Limb (tissue), 2 donors: ENCODE data around the gene DACH1.

Source experiments
- DNase-seq, 2 donors: peaks; one replicate each; pipeline ENCODE4 v3.0.0-alpha.2; 2016; ENCODE audit errors: extremely low spot score in 2 of 2

The DACH1 gene

GRCh38 chr13:71712988-71713653 is 153.9 kb downstream of the DACH1 start:
- peak in 1 of 2 donors; percentile 36 for DNase-seq

DNA sequence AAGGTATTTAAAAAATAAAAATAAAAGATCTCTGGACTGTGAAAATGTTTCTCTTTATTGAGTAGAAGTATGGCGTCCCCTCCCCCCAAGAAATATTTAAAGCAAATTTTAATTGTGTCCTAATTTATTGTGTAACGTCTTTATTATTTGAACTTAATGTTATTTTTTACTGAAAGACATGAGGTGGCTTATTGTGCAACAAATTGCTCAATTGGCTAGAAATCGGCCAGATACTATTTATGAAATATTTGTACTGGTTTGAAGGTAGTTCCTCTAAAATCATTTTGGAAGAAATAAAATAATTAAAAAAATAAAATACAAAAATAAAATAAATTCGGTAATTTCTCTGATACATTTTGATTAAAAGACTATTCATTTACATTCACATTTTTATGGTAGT is 162.3 kb downstream of the DACH1 start:
- DNase-seq = no peak

GRCh38 chr13:71703138-71703537 is 163.9 kb downstream of the DACH1 start:
- DNase-seq = no peak

DNA sequence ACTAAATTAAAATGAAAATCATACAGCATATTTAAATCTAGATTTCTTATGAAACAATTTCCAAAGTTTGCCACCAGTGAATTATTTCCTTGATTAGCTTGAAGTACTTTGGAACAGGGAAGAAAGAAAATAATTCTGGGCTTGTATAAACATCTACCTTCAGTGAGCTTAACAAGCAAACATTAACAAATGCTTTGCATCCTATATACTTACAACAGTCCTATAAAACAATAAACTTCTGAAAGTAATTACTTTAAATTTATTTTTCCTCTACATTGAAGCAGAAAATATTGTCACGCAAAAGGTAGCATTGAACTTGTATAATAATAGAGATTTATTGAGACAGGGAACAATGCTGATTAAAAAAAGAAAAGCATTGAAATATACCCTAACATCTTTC is 164.8 kb downstream of the DACH1 start:
- no peak for DNase-seq

DNA sequence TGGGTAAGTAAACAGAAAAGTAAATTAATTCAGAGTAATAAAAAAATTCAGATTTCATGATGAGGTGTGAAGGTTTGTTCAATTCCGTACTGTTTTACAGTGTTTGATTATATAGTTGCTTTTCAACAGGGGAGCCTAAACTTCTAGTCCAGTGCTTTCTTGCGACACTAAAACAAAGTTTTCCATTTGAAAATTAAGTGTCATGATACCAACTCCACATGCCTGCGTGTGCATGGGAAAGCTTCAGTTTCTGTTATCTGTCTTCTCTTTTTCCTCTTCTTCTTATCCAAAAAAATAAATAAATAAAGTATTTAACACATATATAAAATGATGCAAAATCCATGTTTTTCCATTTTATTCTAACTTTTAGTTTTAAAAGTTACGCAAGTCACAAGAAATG is 165.3 kb downstream of the DACH1 start:
- no peak for DNase-seq

GRCh38 chr13:71699342-71699741 is 167.7 kb downstream of the DACH1 start:
- DNase-seq = no peak

- no peak for DNase-seq
These were observed 171.3 kb downstream of the DACH1 start for GRCh38 chr13:71695662-71696061.

GRCh38 chr13:71685072-71685471 is 181.9 kb downstream of the DACH1 start:
- DNase-seq = no peak

DNA sequence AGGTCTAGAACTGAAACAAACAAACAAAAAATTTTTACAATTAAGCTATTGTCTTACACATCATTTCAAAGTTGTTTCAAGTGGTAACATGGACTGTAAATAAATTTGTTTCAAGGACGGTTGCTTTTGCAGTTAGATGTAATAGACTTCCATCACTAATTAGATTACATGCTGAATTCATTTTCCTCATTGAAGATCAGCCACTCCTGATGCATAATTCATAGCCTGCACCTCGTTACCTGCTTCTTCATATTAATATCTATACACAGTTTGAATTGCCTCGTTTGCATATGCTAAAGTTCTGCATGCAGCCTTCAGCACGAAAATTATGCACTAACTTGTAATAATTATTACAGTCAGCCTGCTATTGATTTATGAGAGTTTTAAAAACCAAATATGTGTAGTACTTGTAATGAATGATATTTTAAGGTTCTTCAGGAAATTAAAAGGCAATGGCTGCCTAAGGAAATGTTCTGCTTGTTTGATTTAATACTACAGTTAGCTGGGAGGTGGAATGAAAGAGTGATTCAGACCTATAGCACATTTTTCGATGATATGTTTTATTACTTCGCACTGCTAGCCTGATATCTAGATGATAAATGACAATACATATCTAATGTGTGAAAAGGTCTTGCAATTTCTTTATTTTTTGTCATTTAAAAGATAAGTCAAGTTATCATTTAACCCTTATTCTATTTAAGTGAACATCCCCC is 184.9 kb downstream of the DACH1 start:
- no peak for DNase-seq

DNA sequence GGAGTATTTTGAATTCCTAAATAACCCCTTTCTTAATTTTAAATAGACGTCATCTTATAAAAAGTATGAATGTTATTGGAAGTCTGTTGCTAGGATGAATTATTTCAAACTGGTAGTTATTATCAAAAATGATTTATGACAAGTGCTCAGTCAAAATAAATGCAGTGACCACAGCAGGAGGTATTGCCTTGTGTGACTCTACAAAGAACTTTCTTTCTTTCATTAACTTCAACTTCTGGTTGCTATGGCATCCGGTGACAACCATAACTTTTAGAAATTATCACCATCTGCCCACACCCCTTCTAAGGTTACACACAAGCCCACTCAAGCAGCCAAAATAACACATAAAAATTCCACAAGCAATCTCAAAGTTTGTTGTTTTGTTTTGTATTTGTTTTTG is 189.9 kb downstream of the DACH1 start:
- DNase-seq = peak in 1 of 2 donors; percentile 20

DNA sequence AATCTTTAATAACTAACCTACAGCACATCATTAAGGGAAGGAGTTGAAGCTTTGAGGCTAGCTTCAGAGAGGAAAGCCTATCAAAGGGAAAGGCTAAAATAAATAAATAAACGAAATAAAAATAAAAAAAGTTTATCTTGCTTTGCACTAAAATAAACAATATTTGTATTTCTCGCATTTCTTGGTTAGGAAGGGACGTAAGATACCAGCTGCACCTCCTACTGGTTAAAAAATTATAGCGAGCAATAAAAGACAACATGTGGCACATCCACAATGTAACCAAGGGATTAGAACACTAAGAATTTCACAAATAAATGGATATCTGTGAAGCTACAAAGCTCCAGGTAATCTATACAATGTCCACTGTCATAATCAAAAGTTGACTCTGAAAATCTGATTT is 194.5 kb downstream of the DACH1 start:
- no peak for DNase-seq

- no peak for DNase-seq
These were observed 203.6 kb downstream of the DACH1 start for GRCh38 chr13:71663431-71663830.

- no peak for DNase-seq
These were observed 205.1 kb downstream of the DACH1 start for GRCh38 chr13:71661921-71662320.

GRCh38 chr13:71659404-71659803 is 207.6 kb downstream of the DACH1 start:
- DNase-seq = no peak

DNA sequence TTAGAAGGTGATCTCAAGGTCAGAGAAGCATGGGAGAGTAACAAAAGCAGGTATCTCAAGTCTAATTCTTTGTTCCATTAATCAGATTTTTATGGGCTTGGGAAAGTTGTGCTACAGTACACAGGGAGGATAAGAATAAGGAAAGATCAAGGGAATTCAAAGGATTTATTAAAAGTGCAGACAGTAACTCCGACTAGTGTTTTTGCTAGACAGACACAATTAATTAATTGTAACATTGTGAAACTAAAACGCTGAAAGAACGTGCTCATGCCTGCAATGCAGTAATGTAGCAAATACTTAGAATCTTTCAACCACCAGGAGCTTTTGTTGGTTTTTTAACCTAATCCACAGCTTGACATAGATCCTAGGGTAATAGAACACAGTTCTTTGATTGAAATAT is 221.5 kb downstream of the DACH1 start:
- no peak for DNase-seq

DNA sequence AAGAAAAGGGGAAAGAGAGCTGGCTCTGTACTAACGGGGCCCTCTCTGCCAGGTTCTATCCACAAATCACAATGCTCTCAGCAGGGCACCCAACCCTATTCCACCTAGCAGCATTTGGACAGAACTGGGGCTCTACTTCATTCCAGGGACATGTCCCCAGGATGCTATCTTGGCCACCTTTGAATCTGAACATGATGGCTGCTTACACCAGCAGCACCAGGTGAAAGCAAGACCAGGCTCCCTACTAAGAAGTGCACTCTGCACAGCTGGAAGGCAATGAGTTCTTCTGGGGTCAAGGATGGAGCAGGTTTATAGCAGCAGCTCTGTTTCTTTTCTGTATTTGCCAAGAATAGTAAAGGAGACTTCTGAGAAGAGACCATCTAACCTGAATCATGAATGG is 222.4 kb downstream of the DACH1 start:
- DNase-seq = no peak

DNA sequence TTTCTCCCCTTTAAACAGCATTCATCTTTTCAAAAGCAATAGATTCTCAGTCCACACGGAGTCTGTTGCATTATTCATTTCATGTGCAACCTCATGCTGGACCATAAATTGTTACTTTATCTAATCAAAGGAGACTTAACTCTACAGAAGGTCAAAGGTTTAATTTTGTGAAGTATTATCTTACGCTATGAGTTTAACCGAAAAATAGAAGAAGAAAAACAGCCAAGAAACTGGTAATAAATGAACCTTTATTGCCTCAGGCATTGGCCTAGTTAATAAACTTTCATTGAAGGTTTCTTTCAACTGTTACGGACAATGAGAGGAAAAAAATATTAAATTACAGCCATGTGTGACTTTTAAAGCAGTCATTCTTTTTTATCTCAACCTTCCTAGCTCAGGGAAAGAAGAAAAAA is 223.6 kb downstream of the DACH1 start:
- DNase-seq = no peak

GRCh38 chr13:71638751-71639150 is 228.3 kb downstream of the DACH1 start:
- DNase-seq = no peak

DNA sequence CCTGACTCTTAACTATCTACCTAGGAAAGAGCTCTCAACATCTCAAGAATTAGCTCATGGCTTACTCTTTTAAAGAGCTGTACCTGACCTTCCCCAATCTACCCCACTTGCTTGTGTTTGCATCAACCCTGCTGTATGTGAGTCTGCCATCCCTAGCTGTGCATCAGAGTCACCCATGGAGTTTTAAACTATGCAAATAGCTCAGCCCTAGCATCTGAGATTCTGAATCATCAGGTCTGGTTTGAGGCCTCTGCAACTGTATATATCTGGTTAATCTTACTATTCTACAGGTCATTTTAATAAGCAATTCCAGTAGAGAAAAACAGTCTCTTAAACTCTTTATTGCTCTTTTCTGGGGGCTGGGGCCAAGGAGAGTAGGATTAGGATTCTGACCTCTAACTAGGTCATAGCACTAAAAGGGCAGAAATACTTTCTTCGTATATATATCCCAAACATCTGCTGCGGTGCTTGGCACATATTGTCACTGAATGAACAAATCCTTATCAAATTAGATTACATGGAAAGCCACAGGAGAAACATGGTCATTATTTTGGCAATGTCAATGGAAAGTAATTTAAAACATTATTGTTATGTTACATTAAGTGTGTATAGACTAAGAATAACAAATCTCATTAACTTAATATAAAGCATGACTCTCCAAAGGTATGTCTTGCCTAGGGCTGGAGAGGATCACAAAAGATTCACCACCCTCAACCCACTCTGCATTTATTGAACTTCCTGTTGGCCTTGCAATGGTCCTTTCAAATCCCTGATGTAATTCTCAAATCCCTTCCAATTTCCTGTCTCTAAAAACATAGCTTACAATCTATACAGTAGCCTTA is 232.2 kb downstream of the DACH1 start:
- no peak for DNase-seq

DNA sequence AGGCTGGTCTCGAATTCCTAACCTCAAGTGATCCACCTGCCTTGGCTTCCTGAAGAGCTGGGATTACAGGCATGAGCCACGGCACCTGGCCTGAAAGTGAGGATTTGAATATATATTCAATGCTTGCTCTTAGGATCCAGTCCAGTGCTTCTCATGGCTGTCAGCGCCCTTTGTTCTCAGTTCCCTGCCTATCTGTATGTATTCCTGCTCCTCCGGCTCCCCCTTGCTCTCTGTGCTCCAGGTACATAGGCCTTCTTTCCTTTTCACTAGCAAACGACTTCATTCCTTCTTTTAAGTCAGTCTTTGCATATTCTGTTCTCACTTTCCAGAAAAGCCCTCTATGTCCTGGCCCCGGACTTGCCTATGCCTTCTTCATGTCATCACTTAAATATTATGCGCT is 232.8 kb downstream of the DACH1 start:
- no peak for DNase-seq

GRCh38 chr13:71632721-71633120 is 234.3 kb downstream of the DACH1 start:
- no peak for DNase-seq

GRCh38 chr13:71632206-71632605 is 234.8 kb downstream of the DACH1 start:
- no peak for DNase-seq
